WTC11 (cell line): ENCODE data around the gene GALNT12. TPM values are rescaled to one million over a fixed set of nuclear protein-coding genes. Genes with fewer than 3 reads are reported as not detected.

Experiments used
- ATAC-seq: fragments of 200-7000 bp; cut with Tn5 transposase; 2 replicates; pipeline ENCODE4 v1.10.0; 2021; ENCODE audit warnings: mild to moderate bottlenecking, moderate library complexity
- CTCF ChIA-PET: fragments of 300-600 bp; sonication (Branson Sonifier 250); formaldehyde crosslinking; loops from one replicate; lab custom pipeline; 2021; ENCODE audit warnings: antibody characterized with exemption; lab: Charles Lee
- POLR2A ChIA-PET: fragments of 350-600 bp; sonication (Branson Sonifier 250); formaldehyde crosslinking; loops from one replicate; lab custom pipeline; 2021; ENCODE audit warnings: antibody characterized with exemption; lab: Charles Lee
- DNase-seq: peaks from one replicate; pipeline ENCODE4 v3.0.0; 2021; ENCODE audit warnings: low spot score
- H3K27ac Mint-ChIP-seq: 2 replicates; pipeline ENCODE4 v1.8.0; 2021; ENCODE audit warnings: mixed read lengths
- H3K27me3 Mint-ChIP-seq: 2 replicates; pipeline ENCODE4 v1.8.0; 2021; ENCODE audit warnings: low read depth, mild to moderate bottlenecking, moderate library complexity, mixed read lengths
- H3K36me3 Mint-ChIP-seq: 2 replicates; pipeline ENCODE4 v1.8.0; 2021; ENCODE audit warnings: mixed read lengths
- H3K4me1 Mint-ChIP-seq: 2 replicates; pipeline ENCODE4 v1.8.0; 2022; ENCODE audit warnings: mixed read lengths
- H3K4me3 Mint-ChIP-seq: 2 replicates; pipeline ENCODE4 v1.8.0; 2021; ENCODE audit warnings: mild to moderate bottlenecking, moderate library complexity, mixed read lengths
- H3K9me3 Mint-ChIP-seq: 2 replicates; pipeline ENCODE4 v1.8.0; 2021; ENCODE audit warnings: mixed read lengths
- CDX4 ChIP-seq: fragments of 250-450 bp; sonication (Bioruptor Pico); IDR thresholded peaks from 2 replicates; pipeline ENCODE4 v1.9.0; 2021; ENCODE audit warnings: moderate library complexity, mild to moderate bottlenecking, inconsistent platforms, borderline replicate concordance
- CTCF ChIP-seq: fragments of 200-600 bp; IDR thresholded peaks from 2 replicates; pipeline ENCODE4 v1.8.0; 2022; ENCODE audit warnings: antibody characterized with exemption
- FOXP1 ChIP-seq: sonication (generic); formaldehyde crosslinking; IDR thresholded peaks from 2 replicates; pipeline ENCODE4 v1.8.0; 2022; ENCODE audit warnings: missing genetic modification reagents, mild to moderate bottlenecking, moderate library complexity, borderline replicate concordance
- GABPB1 ChIP-seq: sonication (generic); formaldehyde crosslinking; IDR thresholded peaks from 2 replicates; pipeline ENCODE4 v1.8.1; 2023; ENCODE audit warnings: mild to moderate bottlenecking, missing genetic modification reagents
- JAZF1 ChIP-seq: fragments of 250-450 bp; sonication (Bioruptor Pico); IDR thresholded peaks from 2 replicates; pipeline ENCODE4 v1.9.0; 2021; ENCODE audit warnings: moderate library complexity, mild to moderate bottlenecking, inconsistent platforms
- JUN ChIP-seq: sonication (generic); formaldehyde crosslinking; IDR thresholded peaks from 2 replicates; pipeline ENCODE4 v1.8.0; 2023; ENCODE audit warnings: mild to moderate bottlenecking, missing genetic modification reagents
- NR2C2 ChIP-seq: sonication (generic); formaldehyde crosslinking; IDR thresholded peaks from 2 replicates; pipeline ENCODE4 v1.8.0; 2022; ENCODE audit warnings: mild to moderate bottlenecking, missing genetic modification reagents
- RORB ChIP-seq: fragments of 250-450 bp; sonication (Bioruptor Pico); IDR thresholded peaks from 2 replicates; pipeline ENCODE4 v1.9.0; 2021; ENCODE audit warnings: mild to moderate bottlenecking
- SMAD4 ChIP-seq: sonication (generic); formaldehyde crosslinking; IDR thresholded peaks from 2 replicates; pipeline ENCODE4 v1.8.0; 2022; ENCODE audit warnings: mild to moderate bottlenecking, missing genetic modification reagents
- TEAD4 ChIP-seq: sonication (generic); formaldehyde crosslinking; IDR thresholded peaks from 2 replicates; pipeline ENCODE4 v1.8.0; 2022; ENCODE audit warnings: mild to moderate bottlenecking, missing genetic modification reagents
- ZNF219 ChIP-seq: sonication (generic); formaldehyde crosslinking; IDR thresholded peaks from 2 replicates; pipeline ENCODE4 v1.8.0; 2023; ENCODE audit warnings: missing genetic modification reagents, mild to moderate bottlenecking, borderline replicate concordance
- ZNF263 ChIP-seq: sonication (generic); formaldehyde crosslinking; IDR thresholded peaks from 2 replicates; pipeline ENCODE4 v1.8.1; 2022; ENCODE audit warnings: low read depth, mild to moderate bottlenecking, moderate library complexity, missing genetic modification reagents
- ZNF532 ChIP-seq: fragments of 250-450 bp; sonication (Bioruptor Pico); IDR thresholded peaks from 2 replicates; pipeline ENCODE4 v1.9.0; 2021; ENCODE audit warnings: mild to moderate bottlenecking, borderline replicate concordance
- total RNA-seq: library from RNA; stranded (reverse); gene quantifications from 3 replicates; pipeline ENCODE4 v1.2.3, GENCODE V29; 2021
- TF ChIP-seq, protein P1 (sequence below): sonication (generic); formaldehyde crosslinking; IDR thresholded peaks from 2 replicates; pipeline ENCODE4 v1.8.1; 2022; ENCODE audit warnings: mild to moderate bottlenecking, missing genetic modification reagents, moderate library complexity, borderline replicate concordance
- TF ChIP-seq, protein P2 (sequence below): sonication (generic); formaldehyde crosslinking; IDR thresholded peaks from 2 replicates; pipeline ENCODE4 v1.8.1; 2022; ENCODE audit warnings: missing genetic modification reagents, borderline replicate concordance
- TF ChIP-seq, protein P3 (sequence below): sonication (generic); formaldehyde crosslinking; IDR thresholded peaks from 2 replicates; pipeline ENCODE4 v1.8.1; 2023; ENCODE audit warnings: mild to moderate bottlenecking, missing genetic modification reagents
- TF ChIP-seq, protein P4 (sequence below): sonication (generic); formaldehyde crosslinking; IDR thresholded peaks from 2 replicates; pipeline ENCODE4 v1.8.1; 2023; ENCODE audit warnings: mild to moderate bottlenecking, missing genetic modification reagents, moderate library complexity

The GALNT12 gene
- total RNA-seq, 1 experiment from 2014 or later = 19.3 TPM

GRCh38 chr9:98784831-98785806 is 22.4 kb upstream of the GALNT12 start:
- ATAC-seq = no peak
- no peak for DNase-seq
- Mint-ChIP-seq H3K27me3 (no peaks in the 10 kb centered on the region), H3K4me1 (no peaks in the 10 kb centered on the region), H3K9me3 (no peaks in the 10 kb centered on the region), H3K27ac (peak overlapping the region; percentile 36; the same call in 1 of the 2 replicates), H3K36me3 (peaks cover 51% of the 10 kb centered on the region), H3K4me3 (no peak overlapping the region)
- POLR2A ChIA-PET = no interaction called here
- CTCF ChIA-PET = interaction anchor here (0.6 to 2.4 kb wide), 2 partner anchors 10 to 496 kb away, joined by 3 to 12 read pairs; no protein-coding TSS in a partner anchor
- TF ChIP-seq CTCF = no peak

DNA sequence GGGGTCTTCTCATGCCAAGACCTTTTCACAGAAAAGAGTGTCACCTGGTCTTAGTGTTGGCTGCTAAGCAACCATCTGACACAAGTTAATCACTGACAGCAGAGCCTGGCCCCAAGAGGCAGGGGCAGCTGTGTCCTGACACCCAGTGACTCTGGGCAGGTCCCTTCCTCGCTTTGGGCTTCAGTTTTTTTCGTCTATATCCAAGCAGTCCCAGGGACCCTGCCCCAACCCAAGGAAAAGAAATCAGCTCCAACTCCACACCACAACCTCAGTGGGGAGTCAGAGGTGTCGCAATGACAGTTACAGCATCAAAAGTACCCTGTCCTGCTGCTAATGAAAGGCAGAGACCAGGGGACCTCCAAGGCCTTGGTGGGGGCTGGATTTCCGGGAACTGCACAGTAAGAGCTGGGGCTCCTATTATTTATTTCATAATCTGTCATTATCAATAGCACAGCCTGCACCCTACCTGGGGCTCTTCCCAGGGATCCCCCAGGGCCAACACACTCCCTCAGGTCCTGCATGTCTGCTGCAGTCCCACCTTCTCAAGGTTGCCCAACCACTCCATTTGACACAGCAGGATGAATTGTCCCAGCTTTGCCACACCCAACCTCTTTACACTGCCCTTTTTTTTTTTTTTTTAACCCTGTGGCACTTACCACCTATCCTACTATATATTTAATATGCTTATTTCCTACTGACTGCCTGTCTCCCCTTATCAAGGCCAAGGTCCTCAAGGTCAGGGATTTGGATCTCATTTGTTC is 20.5 kb upstream of the GALNT12 start:
- Mint-ChIP-seq H3K27me3 (no peaks in the 10 kb centered on the region), H3K4me1 (peaks cover 12% of the 10 kb centered on the region), H3K36me3 (peaks cover 46% of the 10 kb centered on the region), H3K27ac (no peak overlapping the region), H3K4me3 (no peak overlapping the region), H3K9me3 (no peaks in the 10 kb centered on the region)
- DNase-seq (no peak), ATAC-seq (no peak)
- ChIA-PET CTCF (interaction anchor here (1.2 kb wide), 1 partner anchor 11 kb away, joined by 4 read pairs; no protein-coding TSS in a partner anchor), POLR2A (no interaction called here)
- TF ChIP-seq, protein P1, sequence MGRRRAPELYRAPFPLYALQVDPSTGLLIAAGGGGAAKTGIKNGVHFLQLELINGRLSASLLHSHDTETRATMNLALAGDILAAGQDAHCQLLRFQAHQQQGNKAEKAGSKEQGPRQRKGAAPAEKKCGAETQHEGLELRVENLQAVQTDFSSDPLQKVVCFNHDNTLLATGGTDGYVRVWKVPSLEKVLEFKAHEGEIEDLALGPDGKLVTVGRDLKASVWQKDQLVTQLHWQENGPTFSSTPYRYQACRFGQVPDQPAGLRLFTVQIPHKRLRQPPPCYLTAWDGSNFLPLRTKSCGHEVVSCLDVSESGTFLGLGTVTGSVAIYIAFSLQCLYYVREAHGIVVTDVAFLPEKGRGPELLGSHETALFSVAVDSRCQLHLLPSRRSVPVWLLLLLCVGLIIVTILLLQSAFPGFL (CRISPR knock-in tag) = no peak
- TF ChIP-seq, protein P2, sequence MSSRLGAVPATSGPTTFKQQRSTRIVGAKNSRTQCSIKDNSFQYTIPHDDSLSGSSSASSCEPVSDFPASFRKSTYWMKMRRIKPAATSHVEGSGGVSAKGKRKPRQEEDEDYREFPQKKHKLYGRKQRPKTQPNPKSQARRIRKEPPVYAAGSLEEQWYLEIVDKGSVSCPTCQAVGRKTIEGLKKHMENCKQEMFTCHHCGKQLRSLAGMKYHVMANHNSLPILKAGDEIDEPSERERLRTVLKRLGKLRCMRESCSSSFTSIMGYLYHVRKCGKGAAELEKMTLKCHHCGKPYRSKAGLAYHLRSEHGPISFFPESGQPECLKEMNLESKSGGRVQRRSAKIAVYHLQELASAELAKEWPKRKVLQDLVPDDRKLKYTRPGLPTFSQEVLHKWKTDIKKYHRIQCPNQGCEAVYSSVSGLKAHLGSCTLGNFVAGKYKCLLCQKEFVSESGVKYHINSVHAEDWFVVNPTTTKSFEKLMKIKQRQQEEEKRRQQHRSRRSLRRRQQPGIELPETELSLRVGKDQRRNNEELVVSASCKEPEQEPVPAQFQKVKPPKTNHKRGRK = no peak
- TF ChIP-seq, protein P3, sequence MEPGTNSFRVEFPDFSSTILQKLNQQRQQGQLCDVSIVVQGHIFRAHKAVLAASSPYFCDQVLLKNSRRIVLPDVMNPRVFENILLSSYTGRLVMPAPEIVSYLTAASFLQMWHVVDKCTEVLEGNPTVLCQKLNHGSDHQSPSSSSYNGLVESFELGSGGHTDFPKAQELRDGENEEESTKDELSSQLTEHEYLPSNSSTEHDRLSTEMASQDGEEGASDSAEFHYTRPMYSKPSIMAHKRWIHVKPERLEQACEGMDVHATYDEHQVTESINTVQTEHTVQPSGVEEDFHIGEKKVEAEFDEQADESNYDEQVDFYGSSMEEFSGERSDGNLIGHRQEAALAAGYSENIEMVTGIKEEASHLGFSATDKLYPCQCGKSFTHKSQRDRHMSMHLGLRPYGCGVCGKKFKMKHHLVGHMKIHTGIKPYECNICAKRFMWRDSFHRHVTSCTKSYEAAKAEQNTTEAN (CRISPR knock-in tag) = no peak
- TF ChIP-seq CDX4 (CRISPR knock-in tag) = no peak
- no peak for TF ChIP-seq RORB (CRISPR knock-in tag)
- no peak for TF ChIP-seq GABPB1 (CRISPR knock-in tag)
- no peak for TF ChIP-seq FOXP1 (CRISPR knock-in tag)
- no peak for TF ChIP-seq SMAD4 (CRISPR knock-in tag)
- no peak for TF ChIP-seq NR2C2 (CRISPR knock-in tag)
- TF ChIP-seq ZNF219 (CRISPR knock-in tag) = no peak
- TF ChIP-seq ZNF263 (CRISPR knock-in tag) = no peak
- no peak for TF ChIP-seq TEAD4 (CRISPR knock-in tag)
- no peak for TF ChIP-seq ZNF532 (CRISPR knock-in tag)
- TF ChIP-seq JAZF1 = no peak
- TF ChIP-seq JUN (CRISPR knock-in tag) = no peak
- TF ChIP-seq, protein P4, sequence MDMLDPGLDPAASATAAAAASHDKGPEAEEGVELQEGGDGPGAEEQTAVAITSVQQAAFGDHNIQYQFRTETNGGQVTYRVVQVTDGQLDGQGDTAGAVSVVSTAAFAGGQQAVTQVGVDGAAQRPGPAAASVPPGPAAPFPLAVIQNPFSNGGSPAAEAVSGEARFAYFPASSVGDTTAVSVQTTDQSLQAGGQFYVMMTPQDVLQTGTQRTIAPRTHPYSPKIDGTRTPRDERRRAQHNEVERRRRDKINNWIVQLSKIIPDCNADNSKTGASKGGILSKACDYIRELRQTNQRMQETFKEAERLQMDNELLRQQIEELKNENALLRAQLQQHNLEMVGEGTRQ (CRISPR knock-in tag) = no peak
